GM12878 (cell line): Measurements from ENCODE around the gene TTC19. TPM values are rescaled to one million over a fixed set of nuclear protein-coding genes. Genes with fewer than 3 reads are reported as not detected.

ENCODE experiments used
- ATAC-seq: fragments of 200-7000 bp; cut with Tn5 transposase; 3 replicates; pipeline ENCODE4 v1.9.1; 2020; ENCODE audit warnings: mild to moderate bottlenecking, moderate library complexity
- BruUV-seq: library from RNA; stranded (reverse); fragments of 400-500 nt; replicated peaks from 2 replicates; lab custom pipeline; 2021; lab: Mats Ljungman, UMichigan
- CTCF ChIA-PET: fragments of 300-600 bp; sonication (Branson Sonifier 250); formaldehyde crosslinking; extraction: SDS; loops from one replicate; lab custom pipeline; 2021; ENCODE audit warnings: inconsistent platforms; lab: Yijun Ruan, JAX
- POLR2A ChIA-PET: fragments of 350-600 bp; formaldehyde crosslinking; extraction: SDS; loops from one replicate; lab custom pipeline; 2021; ENCODE audit warnings: inconsistent platforms; lab: Charles Lee
- RAD21 ChIA-PET: fragments of 300-600 bp; sonication (Branson Sonifier 250); formaldehyde crosslinking; loops from one replicate; lab custom pipeline; 2023; ENCODE audit warnings: antibody characterized with exemption; ENCODE audit not compliant: unreplicated experiment; lab: Charles Lee
- SMC1A ChIA-PET: fragments of 300-600 bp; sonication (Branson Sonifier 250); formaldehyde crosslinking; loops from one replicate; lab custom pipeline; 2023; ENCODE audit not compliant: unreplicated experiment, uncharacterized antibody; lab: Charles Lee
- DNase-seq: peaks from one replicate; pipeline ENCODE4 v3.0.0-alpha.2; 2011; ENCODE audit warnings: low read depth, low spot score
- FAIRE-seq: peaks from 3 replicates; lab custom pipeline; 2011; peaks lifted over from hg19 to GRCh38; lab: Jason Lieb, UNC
- H2AFZ ChIP-seq: 2 replicates; pipeline ENCODE4 v1.6.0; 2011; ENCODE audit warnings: low read depth, low read length, control low read depth; ENCODE audit not compliant: control insufficient read depth
- H3K27ac ChIP-seq: 2 replicates; pipeline ENCODE4 v1.5.1; 2011; ENCODE audit warnings: control low read depth; ENCODE audit not compliant: control insufficient read depth, insufficient read depth
- H3K27me3 ChIP-seq, 2 experiments: replicated peaks in 1 of 2; 2 replicates each; pipeline versions ENCODE4 v1.6.0 to v1.6.1; 2011; ENCODE audit warnings: low read length in 1 of 2; ENCODE audit not compliant: control insufficient read depth in 2 of 2, insufficient read depth in 2 of 2
- H3K36me3 ChIP-seq, 2 experiments: 2 replicates each; pipeline ENCODE4 v1.5.1; 2011; ENCODE audit warnings: low read length in 1 of 2; ENCODE audit not compliant: control insufficient read depth in 2 of 2, insufficient read depth in 2 of 2
- H3K4me1 ChIP-seq: 2 replicates; pipeline ENCODE4 v1.6.1; 2011; ENCODE audit warnings: mild to moderate bottlenecking, low read length, moderate library complexity, mixed read lengths; ENCODE audit not compliant: control insufficient read depth, insufficient read depth
- H3K4me2 ChIP-seq: 2 replicates; pipeline ENCODE4 v1.6.0; 2011; ENCODE audit warnings: control low read depth; ENCODE audit not compliant: control insufficient read depth, insufficient read depth
- H3K4me3 ChIP-seq: fragments of 200-600 bp; sonication (generic); 2 replicates; pipeline ENCODE4 v1.5.1; 2016
- H3K79me2 ChIP-seq: 2 replicates; pipeline ENCODE4 v1.6.0; 2011; ENCODE audit warnings: low read length; ENCODE audit not compliant: control insufficient read depth, insufficient read depth
- H3K9ac ChIP-seq: 2 replicates; pipeline ENCODE4 v1.8.0; 2011; ENCODE audit warnings: low read length, control low read depth, mixed read lengths; ENCODE audit not compliant: control insufficient read depth, insufficient read depth
- H3K9me3 ChIP-seq: replicated peaks from 3 replicates; pipeline ENCODE4 v1.5.1; 2011; ENCODE audit warnings: mild to moderate bottlenecking, low read length; ENCODE audit not compliant: control insufficient read depth, insufficient read depth
- H4K20me1 ChIP-seq: 2 replicates; pipeline ENCODE4 v1.6.0; 2011; ENCODE audit not compliant: control insufficient read depth, insufficient read depth
- CBFB ChIP-seq: IDR thresholded peaks from 2 replicates; pipeline ENCODE4 v1.6.1; 2016; ENCODE audit warnings: antibody characterized with exemption, low read depth
- CHD2 ChIP-seq: IDR thresholded peaks from 2 replicates; pipeline ENCODE4 v1.6.1; 2011; ENCODE audit warnings: low read depth, low read length, improper control_type of control experiment, borderline replicate concordance
- FOXK2 ChIP-seq: fragments of 450-650 bp; IDR thresholded peaks from 2 replicates; pipeline ENCODE4 v1.6.1; 2017; ENCODE audit warnings: mild to moderate bottlenecking, moderate library complexity
- HDAC2 ChIP-seq: fragments of 200-600 bp; sonication (generic); IDR thresholded peaks from 2 replicates; pipeline ENCODE4 v1.6.1; 2017
- MYC ChIP-seq: IDR thresholded peaks from 2 replicates; pipeline ENCODE4 v1.6.1; 2011; ENCODE audit warnings: mild to moderate bottlenecking, low read length, moderate library complexity, inconsistent platforms; ENCODE audit not compliant: insufficient read depth, insufficient replicate concordance, insufficient read length, severe bottlenecking
- NR2C1 ChIP-seq: fragments of 450-650 bp; IDR thresholded peaks from 2 replicates; pipeline ENCODE4 v1.6.1; 2017; ENCODE audit warnings: antibody characterized with exemption, mild to moderate bottlenecking, moderate library complexity
- PAX5 ChIP-seq: IDR thresholded peaks from 2 replicates; pipeline ENCODE4 v1.6.1; 2011; ENCODE audit warnings: low read depth, low read length, borderline replicate concordance
- RAD21 ChIP-seq: IDR thresholded peaks from 2 replicates; pipeline ENCODE4 v1.6.1; 2011; ENCODE audit warnings: mild to moderate bottlenecking, low read depth, low read length, moderate library complexity; ENCODE audit not compliant: insufficient read depth
- SREBF1 ChIP-seq: IDR thresholded peaks from 2 replicates; pipeline ENCODE4 v1.6.1; 2012; ENCODE audit warnings: mild to moderate bottlenecking, low read length
- TARDBP ChIP-seq: IDR thresholded peaks from 2 replicates; pipeline ENCODE4 v1.6.1; 2016; ENCODE audit warnings: borderline replicate concordance
- WGBS: methylation state at CpG from one replicate; pipeline ENCODE4 v1.1.6; 2016; ENCODE audit warnings: low lambda C conversion rate; ENCODE audit not compliant: insufficient replicate concordance, insufficient coverage; ENCODE audit errors: missing lambda C conversion rate; 5-methylcytosine and 5-hydroxymethylcytosine counted together
- in situ Hi-C: fragments of 300-500 bp; cut with MboI; formaldehyde crosslinking; loops from 9 replicates; pipeline ENCODE4 v1.14.3; 2018; ENCODE audit warnings: mixed read lengths
- intact Hi-C: fragments of 100-400 bp; cut with micrococcal nuclease; formaldehyde crosslinking; loops from one replicate; pipeline ENCODE4 v1.14.2; 2022; ENCODE audit not compliant: unreplicated experiment
- polyA plus RNA-seq, 11 experiments: library from polyadenylated mRNA; depleted of rRNA in 4 of 11; unstranded in 6 of 11; stranded (reverse) in 5 of 11; fragments of >200 nt; fragmentation: Nextera tagmentation in 4 of 11; fragmentation: Illumina TruSeq in 1 of 11; extraction: Ambion mirVana in 4 of 11; extraction: Trizol in 1 of 11; gene quantifications; 1 replicate in 1 of 11; 2 replicates in 10 of 11; pipeline versions ENCODE4 v1.2.1 to v1.2.3, GENCODE V29; 2011 to 2016; ENCODE audit warnings: inconsistent platforms in 2 of 11, missing spikeins in 2 of 11, low read depth in 1 of 11
- total RNA-seq, 4 experiments: library from RNA; depleted of rRNA in 3 of 4; stranded (reverse); fragments of >200 nt in 3 of 4; fragmentation: Illumina TruSeq in 1 of 4; extraction: Trizol in 1 of 4; gene quantifications; 2 replicates each; pipeline versions ENCODE4 v1.2.1 to v1.2.3, GENCODE V29; 2013 to 2021
- TF ChIP-seq, protein P1 (sequence below): fragments of 450-650 bp; IDR thresholded peaks from 2 replicates; pipeline ENCODE4 v1.6.1; 2018; ENCODE audit warnings: mild to moderate bottlenecking, low read depth, moderate library complexity; ENCODE audit not compliant: partially characterized antibody

TTC19 gene
- total and polyA plus RNA-seq, 10 of the 15 experiments (the other 5 are each of a cell fraction or from before 2014, with no cell fraction given), result 5.3 to 29.8 (median 20.1) TPM

DNA sequence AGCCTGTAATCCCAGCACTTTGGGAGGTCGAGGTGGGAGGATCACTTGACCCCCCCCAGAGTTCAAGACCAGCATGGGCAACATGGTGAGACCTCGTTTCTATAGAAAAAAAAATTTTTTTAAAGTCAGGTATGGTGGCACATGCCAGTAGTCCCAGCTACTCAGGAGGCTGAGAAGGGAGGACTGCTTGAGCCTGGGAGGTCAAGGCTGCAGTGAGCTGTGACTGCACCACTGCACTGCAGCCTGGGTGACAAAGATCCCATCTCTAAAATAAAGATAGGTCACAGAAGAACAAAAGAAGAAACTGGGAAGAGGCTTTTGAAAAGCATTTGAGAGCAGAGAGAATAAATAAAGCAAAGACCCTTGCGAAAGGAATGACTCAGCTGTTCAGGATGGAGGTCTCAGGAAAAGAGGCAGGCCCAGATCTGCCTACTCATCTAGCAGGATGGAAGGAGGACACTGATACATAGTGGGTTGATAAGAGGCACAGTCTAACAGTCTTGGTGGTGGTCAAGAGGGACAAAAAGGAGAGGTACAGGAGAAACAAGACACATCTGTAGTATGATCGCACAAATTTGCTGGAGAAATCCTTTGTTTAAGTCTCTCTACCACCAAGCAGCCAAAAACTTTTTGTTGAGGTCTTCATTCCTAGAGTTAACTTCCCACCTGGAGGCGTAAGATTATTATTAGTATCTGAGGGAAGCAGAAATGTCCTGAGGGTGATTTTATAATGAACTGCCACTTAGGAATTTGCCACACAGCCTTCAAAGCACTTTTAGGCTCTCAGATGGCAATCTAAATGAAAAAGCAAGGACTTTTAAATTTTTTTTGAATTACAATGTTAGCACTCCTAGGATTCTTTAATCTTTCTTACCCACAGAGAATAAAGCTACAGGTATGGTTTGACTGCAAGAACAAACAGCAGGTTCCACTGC, 17.7 kb upstream of the TTC19 start:
- POLR2A ChIA-PET, result no interaction called here
- no peak overlapping the region for H2AFZ ChIP-seq
- TF ChIP-seq NR2C1, result no peak
- TF ChIP-seq TARDBP, result no peak
- no peak for TF ChIP-seq FOXK2
- TF ChIP-seq, protein P1, sequence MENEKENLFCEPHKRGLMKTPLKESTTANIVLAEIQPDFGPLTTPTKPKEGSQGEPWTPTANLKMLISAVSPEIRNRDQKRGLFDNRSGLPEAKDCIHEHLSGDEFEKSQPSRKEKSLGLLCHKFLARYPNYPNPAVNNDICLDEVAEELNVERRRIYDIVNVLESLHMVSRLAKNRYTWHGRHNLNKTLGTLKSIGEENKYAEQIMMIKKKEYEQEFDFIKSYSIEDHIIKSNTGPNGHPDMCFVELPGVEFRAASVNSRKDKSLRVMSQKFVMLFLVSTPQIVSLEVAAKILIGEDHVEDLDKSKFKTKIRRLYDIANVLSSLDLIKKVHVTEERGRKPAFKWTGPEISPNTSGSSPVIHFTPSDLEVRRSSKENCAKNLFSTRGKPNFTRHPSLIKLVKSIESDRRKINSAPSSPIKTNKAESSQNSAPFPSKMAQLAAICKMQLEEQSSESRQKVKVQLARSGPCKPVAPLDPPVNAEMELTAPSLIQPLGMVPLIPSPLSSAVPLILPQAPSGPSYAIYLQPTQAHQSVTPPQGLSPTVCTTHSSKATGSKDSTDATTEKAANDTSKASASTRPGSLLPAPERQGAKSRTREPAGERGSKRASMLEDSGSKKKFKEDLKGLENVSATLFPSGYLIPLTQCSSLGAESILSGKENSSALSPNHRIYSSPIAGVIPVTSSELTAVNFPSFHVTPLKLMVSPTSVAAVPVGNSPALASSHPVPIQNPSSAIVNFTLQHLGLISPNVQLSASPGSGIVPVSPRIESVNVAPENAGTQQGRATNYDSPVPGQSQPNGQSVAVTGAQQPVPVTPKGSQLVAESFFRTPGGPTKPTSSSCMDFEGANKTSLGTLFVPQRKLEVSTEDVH, result no peak
- no peak for TF ChIP-seq RAD21
- no peak for TF ChIP-seq SREBF1
- TF ChIP-seq CBFB, result no peak
- TF ChIP-seq HDAC2, result no peak
- no peak for TF ChIP-seq MYC
- no peak for TF ChIP-seq PAX5
- no peak for TF ChIP-seq CHD2
- H3K4me3 ChIP-seq, result no peak overlapping the region
- H3K27ac ChIP-seq, result no peak overlapping the region
- H3K9me3 ChIP-seq, result no peaks in the 10 kb centered on the region
- H3K4me2 ChIP-seq, result no peak overlapping the region; the same call in 1 of the 2 replicates
- H4K20me1 ChIP-seq, result 0 out of 2 replicates have a peak, but pooled peaks cover 3% of the 10 kb centered on the region
- intact Hi-C loops (no loop called here), in situ Hi-C loops (loop anchor here (25.0 kb wide), 2 partner anchors 420 to 720 kb away; partner anchors contain the start of genes PMP22 and TVP23C)
- ATAC-seq, result peak; percentile 12; the same call in 2 of the 3 replicates
- CTCF ChIA-PET, result no interaction called here
- FAIRE-seq, result no peak
- no peak for DNase-seq
- peaks cover 17% of the 10 kb centered on the region for H3K4me1 ChIP-seq
- no peaks in the 10 kb centered on the region for H3K79me2 ChIP-seq
- SMC1A ChIA-PET, result interaction anchor here (0.7 to 1.8 kb wide), 3 partner anchors 12 to 24 kb away, joined by 3 to 5 read pairs (median 3); no protein-coding TSS in a partner anchor
- WGBS, result 77% methylated on average over 5 of the region's 5 CpGs
- H3K36me3 ChIP-seq, result no peaks in the 10 kb centered on the region
- H3K27me3 ChIP-seq, result no peaks in the 10 kb centered on the region
- RAD21 ChIA-PET, result interaction anchor here (0.7 kb wide), 1 partner anchor 232 kb away, joined by 3 read pairs; no protein-coding TSS in a partner anchor
- H3K9ac ChIP-seq, result no peak overlapping the region
- no TSS peak for BruUV-seq
